Peyer's patch (tissue), 4 donors: Measurements from ENCODE around the gene ATN1. TPM values are rescaled to one million over a fixed set of nuclear protein-coding genes. Genes with fewer than 3 reads are reported as not detected.
A peak's percentile ranks its signal among the peaks of the same experiment; 100 is the strongest.

Experiments used
- DNase-seq, 3 donors: peaks; one replicate each; pipeline ENCODE4 v3.0.0-alpha.2; 2017 to 2019
- H3K27ac ChIP-seq, 4 donors: fragments of 200-600 bp; sonication (generic); one replicate each; pipeline ENCODE4 v1.5.1; 2016 to 2019
- H3K27me3 ChIP-seq, 2 donors: fragments of 200-600 bp; sonication (generic); one replicate each; pipeline ENCODE4 v1.5.1; 2019
- H3K36me3 ChIP-seq, 3 donors: fragments of 200-600 bp; sonication (generic); one replicate each; pipeline ENCODE4 v1.5.1; 2016 to 2019
- H3K4me1 ChIP-seq, 4 donors: fragments of 200-600 bp; sonication (generic); one replicate each; pipeline ENCODE4 v1.5.1; 2016 to 2019
- H3K4me3 ChIP-seq, 4 donors: fragments of 200-600 bp; sonication (generic); 1 replicate in 3 of 4; 2 replicates in 1 of 4; pipeline ENCODE4 v1.5.1; 2016 to 2019; ENCODE audit warnings: mild to moderate bottlenecking in 1 of 4
- H3K9me3 ChIP-seq, 4 donors: fragments of 200-600 bp; sonication (generic); one replicate each; pipeline ENCODE4 v1.5.1; 2016 to 2019; ENCODE audit warnings: mild to moderate bottlenecking in 1 of 4
- CTCF ChIP-seq, 6 experiments: fragments of 450-650 bp in 4 of 6; fragments of 200-600 bp in 2 of 6; sonication (generic) in 1 of 6; IDR thresholded peaks; one replicate each; pipeline ENCODE4 v1.5.1; 2017 to 2019; ENCODE audit warnings: antibody characterized with exemption in 6 of 6, mild to moderate bottlenecking in 3 of 6, moderate library complexity in 1 of 6
- POLR2A ChIP-seq, 2 donors: fragments of 450-650 bp; IDR thresholded peaks; one replicate each; pipeline ENCODE4 v1.5.1; 2017; ENCODE audit warnings: antibody characterized with exemption in 2 of 2, mild to moderate bottlenecking in 2 of 2, moderate library complexity in 2 of 2
- small RNA-seq, 2 donors: library from RNA; depleted of rRNA; stranded (forward); fragments of <200 nt; gene quantifications; one replicate each; pipeline ENCODE3, GENCODE V24; 2016
- total RNA-seq, 4 donors: library from RNA; depleted of rRNA; stranded (reverse); fragments of >200 nt; gene quantifications; one replicate each; pipeline ENCODE4 v1.1.0, GENCODE V29; 2016

Gene ATN1
- total RNA-seq, 4 donors from 2014 or later = 77.6 to 337 (median 125) TPM

GRCh38 chr12:6982532-6982931 lies 54.8 kb downstream of the ATN1 start:
- Histone ChIP-seq H3K36me3 (peaks cover 0 to 55% (median 0%) of the 10 kb centered on the region in 3 donors), H3K4me1 (peaks cover 0 to 19% (median 0%) of the 10 kb centered on the region in 4 donors), H3K27ac (no peak overlapping the region), H3K27me3 (no peaks in the 10 kb centered on the region), H3K9me3 (no peaks in the 10 kb centered on the region), H3K4me3 (no peak overlapping the region)
- TF ChIP-seq POLR2A (IDR thresholded peaks at IDR 0.05) (no peak), CTCF (IDR thresholded peaks at IDR 0.05) (no peak)
- no peak for DNase-seq

GRCh38 chr12:6987956-6988553 lies 60.3 kb downstream of the ATN1 start:
- H3K9me3 ChIP-seq = no peaks in the 10 kb centered on the region
- no peak for DNase-seq
- H3K27me3 ChIP-seq = no peaks in the 10 kb centered on the region
- peak overlapping the region in 2 of 4 donors; percentile 15 to 51 for H3K27ac ChIP-seq
- peaks cover 0 to 9% (median 0%) of the 10 kb centered on the region in 3 donors for H3K36me3 ChIP-seq
- H3K4me1 ChIP-seq = peaks cover 0 to 28% (median 0%) of the 10 kb centered on the region in 4 donors
- no peak for TF ChIP-seq CTCF (IDR thresholded peaks at IDR 0.05)
- no peak for TF ChIP-seq POLR2A (IDR thresholded peaks at IDR 0.05)
- no peak overlapping the region for H3K4me3 ChIP-seq

Small RNAs within 50 kb of the gene (small RNA-seq; reads per million reads assigned to genes)
- gene MIR141 (32.4 to 455 reads per million in 2 donors), gene MIR200C (120 to 554 reads per million in 2 donors), gene RNU7-1 (0 reads per million in 2 donors), gene SCARNA12 (0.23 to 0.70 reads per million in 2 donors)

Other genes starting within 250 kb of the ATN1 start
- 10 to 100 TPM; 35.6 to 96.6 (median 80.2) TPM for gene ZNF384, start 238.6 kb upstream of the ATN1 start, total RNA-seq
- gene PIANP, start 227.1 kb upstream of the ATN1 start, total RNA-seq = not detected
- 10 to 100 TPM; 38.4 to 72.6 (median 51.8) TPM for gene COPS7A, start 203.9 kb upstream of the ATN1 start, total RNA-seq
- gene MLF2, start 174.8 kb upstream of the ATN1 start, total RNA-seq = 100 to 1,000 TPM in 3 of 4 donors, 10 to 100 TPM in 1; 94.9 to 212 (median 182) TPM
- gene PTMS, start 161.6 kb upstream of the ATN1 start, total RNA-seq = 10 to 100 TPM; 44.2 to 87.5 (median 53.0) TPM
- gene LAG3, start 155.4 kb upstream of the ATN1 start, total RNA-seq = 1 to 10 TPM in 3 of 4 donors, not detected in 1; 1.3 to 3.0 (median 1.6) TPM
- gene CD4, start 138.4 kb upstream of the ATN1 start, total RNA-seq = 1 to 10 TPM; 2.1 to 9.1 (median 4.0) TPM
- gene GPR162, start 106.1 kb upstream of the ATN1 start, total RNA-seq = 10 to 100 TPM in 1 of 4 donors, 1 to 10 TPM in 2, not detected in 1; 2.5 to 11.6 (median 4.1) TPM
- gene P3H3, start 99.6 kb upstream of the ATN1 start, total RNA-seq = 10 to 100 TPM in 2 of 4 donors, 1 to 10 TPM in 2; 3.7 to 40.4 (median 8.7) TPM
- gene GNB3, start 87.0 kb upstream of the ATN1 start, total RNA-seq = 1 to 10 TPM in 1 of 4 donors, under 1 TPM in 2, not detected in 1; 0.85 to 6.6 (median 0.94) TPM
- gene CDCA3, start 76.7 kb upstream of the ATN1 start, total RNA-seq = 10 to 100 TPM; 44.2 to 51.2 (median 46.3) TPM
- gene USP5, start 75.8 kb upstream of the ATN1 start, total RNA-seq = 10 to 100 TPM; 41.0 to 94.1 (median 47.1) TPM
- 1,000 to 10,000 TPM in 1 of 4 donors, 100 to 1,000 TPM in 3; 591 to 1,061 (median 658) TPM for gene TPI1, start 60.4 kb upstream of the ATN1 start, total RNA-seq
- 10 to 100 TPM in 2 of 4 donors, 1 to 10 TPM in 2; 4.1 to 12.3 (median 9.9) TPM for gene SPSB2, start 54.7 kb upstream of the ATN1 start, total RNA-seq
- 10 to 100 TPM in 1 of 4 donors, 1 to 10 TPM in 2, not detected in 1; 1.7 to 35.5 (median 3.0) TPM for gene LRRC23, start 23.1 kb upstream of the ATN1 start, total RNA-seq
- gene ENO2, start 13.4 kb upstream of the ATN1 start, total RNA-seq = 10 to 100 TPM in 2 of 4 donors, 1 to 10 TPM in 2; 4.6 to 11.7 (median 8.8) TPM
- not detected for gene RNU7-1, start 15.9 kb downstream of the ATN1 start, total RNA-seq
- gene C12orf57, start 16.1 kb downstream of the ATN1 start, total RNA-seq = 100 to 1,000 TPM; 146 to 339 (median 156) TPM
- 100 to 1,000 TPM in 1 of 4 donors, 10 to 100 TPM in 3; 41.6 to 183 (median 44.4) TPM for gene PTPN6, start 23.4 kb downstream of the ATN1 start, total RNA-seq
- 100 to 1,000 TPM; 162 to 219 (median 174) TPM for gene PHB2, start 42.7 kb downstream of the ATN1 start, total RNA-seq
- gene EMG1, start 43.0 kb downstream of the ATN1 start, total RNA-seq = 10 to 100 TPM in 3 of 4 donors, 1 to 10 TPM in 1; 9.1 to 24.8 (median 18.3) TPM
- gene LPCAT3, start 90.5 kb downstream of the ATN1 start, total RNA-seq = 100 to 1,000 TPM in 3 of 4 donors, 10 to 100 TPM in 1; 18.2 to 230 (median 179) TPM
- 100 to 1,000 TPM in 2 of 4 donors, 10 to 100 TPM in 2; 55.9 to 187 (median 108) TPM for gene C1S, start 132.8 kb downstream of the ATN1 start, total RNA-seq
- gene C1R, start 164.5 kb downstream of the ATN1 start, total RNA-seq = 100 to 1,000 TPM in 3 of 4 donors, 10 to 100 TPM in 1; 27.5 to 151 (median 125) TPM
- gene C1RL, start 181.3 kb downstream of the ATN1 start, total RNA-seq = 10 to 100 TPM; 44.6 to 87.7 (median 51.5) TPM
- 10 to 100 TPM in 1 of 4 donors, 1 to 10 TPM in 2, not detected in 1; 3.7 to 64.4 (median 4.3) TPM for gene RBP5, start 200.9 kb downstream of the ATN1 start, total RNA-seq
- 100 to 1,000 TPM in 1 of 4 donors, 10 to 100 TPM in 3; 35.0 to 120 (median 57.3) TPM for gene CLSTN3, start 202.4 kb downstream of the ATN1 start, total RNA-seq